Esophagus muscularis mucosa (tissue), 4 donors: ENCODE data around the gene MAPK4. TPM values are rescaled to one million over a fixed set of nuclear protein-coding genes. Genes with fewer than 3 reads are reported as not detected.

Experiments used
- DNase-seq: peaks from one replicate; pipeline ENCODE4 v3.0.0-alpha.2; 2017; ENCODE audit errors: extremely low spot score
- H3K27ac ChIP-seq, 4 donors: fragments of 200-600 bp; sonication (generic); replicated peaks in 1 of 4; 1 replicate in 3 of 4; 2 replicates in 1 of 4; pipeline ENCODE4 v1.5.1; 2016 to 2019; ENCODE audit warnings: mild to moderate bottlenecking in 1 of 4
- H3K27me3 ChIP-seq, 4 donors: fragments of 200-600 bp; sonication (generic); one replicate each; pipeline versions ENCODE4 v1.5.1 to v1.6.0; 2016 to 2019
- H3K36me3 ChIP-seq, 4 donors: fragments of 200-600 bp; sonication (generic); one replicate each; pipeline ENCODE4 v1.5.1; 2016 to 2019
- H3K4me1 ChIP-seq, 4 donors: fragments of 200-600 bp; sonication (generic); one replicate each; pipeline ENCODE4 v1.5.1; 2016 to 2019
- H3K4me3 ChIP-seq, 4 donors: fragments of 200-600 bp; sonication (generic); 1 replicate in 2 of 4; 2 replicates in 2 of 4; pipeline ENCODE4 v1.5.1; 2016 to 2019; ENCODE audit warnings: mild to moderate bottlenecking in 4 of 4, moderate library complexity in 1 of 4
- H3K9me3 ChIP-seq, 4 donors: fragments of 200-600 bp; sonication (generic); 1 replicate in 3 of 4; 2 replicates in 1 of 4; pipeline ENCODE4 v1.5.1; 2016 to 2019
- EP300 ChIP-seq: sonication (generic); formaldehyde crosslinking; IDR thresholded peaks from one replicate; pipeline ENCODE4 v1.6.1; 2017; ENCODE audit warnings: antibody characterized with exemption
- POLR2A ChIP-seq: fragments of 450-650 bp; IDR thresholded peaks from one replicate; pipeline ENCODE4 v1.6.1; 2017; ENCODE audit warnings: antibody characterized with exemption, moderate library complexity, mild to moderate bottlenecking, low read depth
- POLR2AphosphoS5 ChIP-seq, 2 donors: sonication (generic); formaldehyde crosslinking; IDR thresholded peaks; one replicate each; pipeline ENCODE4 v1.6.1; 2017; ENCODE audit warnings: antibody characterized with exemption in 2 of 2
- WGBS: methylation state at CpG from one replicate; pipeline ENCODE4 v1.1.5; 2018; 5-methylcytosine and 5-hydroxymethylcytosine counted together
- intact Hi-C: fragments of 100-400 bp; cut with DNase I; formaldehyde crosslinking; loops from one replicate; pipeline ENCODE4 v1.15.1; 2023
- total RNA-seq, 4 donors: library from RNA; depleted of rRNA; stranded (reverse); fragments of >200 nt; gene quantifications; one replicate each; pipeline versions ENCODE4 v1.1.0 to v1.2.1, GENCODE V29; 2016
- TF ChIP-seq, protein P1 (sequence below), 3 experiments: fragments of 200-600 bp in 2 of 3; fragments of 450-650 bp in 1 of 3; sonication (generic) in 2 of 3; IDR thresholded peaks; one replicate each; pipeline ENCODE4 v1.5.1; 2017 to 2019; ENCODE audit warnings: antibody characterized with exemption in 3 of 3, mild to moderate bottlenecking in 2 of 3, moderate library complexity in 1 of 3

Gene MAPK4
- total RNA-seq, 4 donors from 2014 or later, result 6.2 to 14.5 (median 9.6) TPM

- intact Hi-C loops, result no loop called here
- WGBS, result 34% methylated on average over 10 of the region's 10 CpGs
- Histone ChIP-seq H3K4me3 (no peak overlapping the region), H3K27ac (no peak overlapping the region), H3K9me3 (no peaks in the 10 kb centered on the region), H3K36me3 (peaks cover 0 to 3% (median 0%) of the 10 kb centered on the region in 4 donors), H3K4me1 (peaks cover 0 to 18% (median 6%) of the 10 kb centered on the region in 4 donors), H3K27me3 (no peaks in the 10 kb centered on the region)
- TF ChIP-seq POLR2AphosphoS5 (IDR thresholded peaks at IDR 0.05) (no peak), EP300 (no peak), POLR2A (no peak)
- TF ChIP-seq, protein P1, sequence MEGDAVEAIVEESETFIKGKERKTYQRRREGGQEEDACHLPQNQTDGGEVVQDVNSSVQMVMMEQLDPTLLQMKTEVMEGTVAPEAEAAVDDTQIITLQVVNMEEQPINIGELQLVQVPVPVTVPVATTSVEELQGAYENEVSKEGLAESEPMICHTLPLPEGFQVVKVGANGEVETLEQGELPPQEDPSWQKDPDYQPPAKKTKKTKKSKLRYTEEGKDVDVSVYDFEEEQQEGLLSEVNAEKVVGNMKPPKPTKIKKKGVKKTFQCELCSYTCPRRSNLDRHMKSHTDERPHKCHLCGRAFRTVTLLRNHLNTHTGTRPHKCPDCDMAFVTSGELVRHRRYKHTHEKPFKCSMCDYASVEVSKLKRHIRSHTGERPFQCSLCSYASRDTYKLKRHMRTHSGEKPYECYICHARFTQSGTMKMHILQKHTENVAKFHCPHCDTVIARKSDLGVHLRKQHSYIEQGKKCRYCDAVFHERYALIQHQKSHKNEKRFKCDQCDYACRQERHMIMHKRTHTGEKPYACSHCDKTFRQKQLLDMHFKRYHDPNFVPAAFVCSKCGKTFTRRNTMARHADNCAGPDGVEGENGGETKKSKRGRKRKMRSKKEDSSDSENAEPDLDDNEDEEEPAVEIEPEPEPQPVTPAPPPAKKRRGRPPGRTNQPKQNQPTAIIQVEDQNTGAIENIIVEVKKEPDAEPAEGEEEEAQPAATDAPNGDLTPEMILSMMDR (IDR thresholded peaks at IDR 0.05), result no peak
- no peak for DNase-seq
Observed at GRCh38 chr18:50726960-50727589, 167.2 kb downstream of the MAPK4 start.

GRCh38 chr18:50727721-50728471, 168.0 kb downstream of the MAPK4 start:
- WGBS, result 95% methylated on average over 5 of the region's 10 CpGs
- H3K27me3 ChIP-seq, result no peaks in the 10 kb centered on the region
- H3K9me3 ChIP-seq, result no peaks in the 10 kb centered on the region
- H3K4me1 ChIP-seq, result peaks cover 0 to 18% (median 6%) of the 10 kb centered on the region in 4 donors
- intact Hi-C loops, result no loop called here
- no peak for DNase-seq
- H3K27ac ChIP-seq, result no peak overlapping the region
- TF ChIP-seq POLR2AphosphoS5 (IDR thresholded peaks at IDR 0.05) (no peak), EP300 (no peak), POLR2A (no peak)
- TF ChIP-seq, protein P1 (IDR thresholded peaks at IDR 0.05), result no peak
- H3K36me3 ChIP-seq, result peaks cover 0 to 3% (median 0%) of the 10 kb centered on the region in 4 donors
- H3K4me3 ChIP-seq, result no peak overlapping the region

- H3K27me3 ChIP-seq, result no peaks in the 10 kb centered on the region
- peaks cover 0 to 3% (median 0%) of the 10 kb centered on the region in 4 donors for H3K36me3 ChIP-seq
- no peak for TF ChIP-seq POLR2AphosphoS5 (IDR thresholded peaks at IDR 0.05)
- no peak for TF ChIP-seq POLR2A
- TF ChIP-seq, protein P1 (IDR thresholded peaks at IDR 0.05), result no peak
- TF ChIP-seq EP300, result no peak
- no peaks in the 10 kb centered on the region for H3K9me3 ChIP-seq
- H3K4me3 ChIP-seq, result no peak overlapping the region
- intact Hi-C loops, result no loop called here
- peaks cover 0 to 18% (median 6%) of the 10 kb centered on the region in 4 donors for H3K4me1 ChIP-seq
- no peak overlapping the region for H3K27ac ChIP-seq
- 79% methylated on average over 10 of the region's 46 CpGs for WGBS
- DNase-seq, result no peak
Observed at GRCh38 chr18:50729376-50729775, 169.5 kb downstream of the MAPK4 start.

GRCh38 chr18:50729986-50730385, 170.1 kb downstream of the MAPK4 start:
- intact Hi-C loops, result no loop called here
- H3K4me1 ChIP-seq, result peaks cover 0 to 13% (median 6%) of the 10 kb centered on the region in 4 donors
- WGBS, result 85% methylated on average over 9 of the region's 9 CpGs
- no peak for DNase-seq
- no peaks in the 10 kb centered on the region for H3K27me3 ChIP-seq
- H3K36me3 ChIP-seq, result peaks cover 0 to 3% (median 0%) of the 10 kb centered on the region in 4 donors
- H3K4me3 ChIP-seq, result no peak overlapping the region
- no peak overlapping the region for H3K27ac ChIP-seq
- no peaks in the 10 kb centered on the region for H3K9me3 ChIP-seq
- no peak for TF ChIP-seq POLR2A
- TF ChIP-seq POLR2AphosphoS5 (IDR thresholded peaks at IDR 0.05), result no peak
- TF ChIP-seq, protein P1 (IDR thresholded peaks at IDR 0.05), result no peak
- no peak for TF ChIP-seq EP300
